ENCODE results near the gene PRPF38A. TPM values are rescaled to one million over a fixed set of nuclear protein-coding genes. Genes with fewer than 3 reads are reported as not detected.

The PRPF38A gene
- total RNA-seq, 1 donor from 2014 or later = 11.2 TPM

DNA sequence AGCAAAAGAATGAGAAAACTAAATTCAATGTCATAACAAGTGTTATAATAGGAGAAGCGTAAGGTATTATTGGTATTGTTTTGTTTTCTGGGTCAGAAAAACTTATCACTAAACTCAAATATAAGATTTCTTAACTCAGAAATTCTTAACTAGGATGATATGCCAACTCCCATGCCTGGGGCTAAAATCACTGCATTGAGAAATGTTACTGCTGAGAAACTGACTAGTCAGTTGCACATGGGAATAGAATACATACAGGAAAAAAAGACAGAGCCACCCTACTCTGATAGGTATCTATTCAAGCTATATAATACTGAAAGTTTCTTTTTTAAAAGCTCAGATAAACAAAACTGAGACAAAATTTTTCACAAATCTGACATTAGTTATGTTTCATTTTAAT is 56.3 kb downstream of the PRPF38A start:
- DNase-seq (ENCODE audit: low read depth) = no peak

DNA sequence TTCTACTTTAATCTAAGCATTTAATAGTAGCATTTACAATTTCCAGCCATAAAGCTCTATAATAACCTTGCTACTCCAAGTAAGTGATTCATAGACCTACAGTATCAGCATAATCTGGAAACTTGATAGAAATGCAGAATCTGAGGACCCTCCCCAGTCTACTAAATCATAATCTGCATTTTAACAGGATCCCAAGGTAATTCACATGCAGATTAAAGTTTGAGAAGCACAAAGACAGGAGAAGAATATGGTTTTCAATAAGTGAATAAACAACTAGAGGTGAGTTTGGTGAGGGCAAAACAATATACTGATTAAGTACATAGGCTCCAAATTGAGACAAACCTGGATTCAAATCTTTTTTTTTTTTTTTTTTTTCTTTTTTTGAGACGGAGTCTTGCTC is 57.4 kb downstream of the PRPF38A start:
- no peak for DNase-seq (ENCODE audit: low read depth)

DNA sequence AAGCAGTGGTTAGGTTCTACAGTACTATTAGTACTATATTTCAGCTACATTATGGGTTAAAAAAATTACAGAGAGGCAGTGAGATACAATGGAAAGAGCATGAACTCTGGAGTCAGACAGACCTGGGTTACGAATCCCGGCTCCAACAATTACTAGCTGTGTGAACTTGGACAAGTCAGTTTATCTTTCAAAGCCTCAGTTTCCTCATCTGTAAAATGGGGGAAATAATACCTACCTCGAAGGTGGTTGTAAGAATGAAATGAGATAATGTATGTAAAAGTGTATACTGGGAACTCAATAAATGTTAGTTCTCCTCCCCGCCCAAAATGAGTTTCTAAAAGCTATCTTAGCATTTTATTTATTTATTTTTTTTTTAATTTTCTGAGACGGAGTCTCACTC is 59.5 kb downstream of the PRPF38A start:
- DNase-seq (ENCODE audit: low read depth) = no peak

DNA sequence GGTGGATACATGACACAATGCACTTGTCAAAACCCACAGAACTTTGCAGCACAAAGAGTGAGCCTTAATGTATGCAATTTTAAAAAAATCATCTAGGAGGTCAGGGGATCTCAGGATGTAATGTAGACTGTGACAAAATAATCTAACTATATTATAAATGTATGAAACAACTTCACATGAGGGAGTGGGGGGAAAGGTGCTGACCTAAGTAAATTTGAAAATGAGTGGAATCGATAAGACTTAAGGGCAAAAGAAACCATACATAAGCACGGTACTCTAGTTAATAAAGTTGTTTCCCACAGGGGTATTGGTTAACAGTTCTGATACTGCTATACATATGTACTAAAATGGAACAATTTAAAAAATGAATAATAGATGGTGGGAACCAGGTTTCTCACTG is 64.7 kb downstream of the PRPF38A start:
- DNase-seq (ENCODE audit: low read depth) = no peak

Other genes with a start within 250 kb of the PRPF38A start
- 29.9 and 37.4 TPM in 2 replicates for gene CC2D1B, start 38.4 kb upstream of the PRPF38A start, total RNA-seq
- 0.11 and 0.42 TPM in 2 replicates for gene ORC1, start 179 bp upstream of the PRPF38A start, total RNA-seq
- 30.9 and 66.6 TPM in 2 replicates for gene TUT4, start 148.5 kb downstream of the PRPF38A start, total RNA-seq
- gene GPX7, start 197.8 kb downstream of the PRPF38A start, total RNA-seq = 33.8 and 103 TPM in 2 replicates
- not detected in 2 replicates for gene SHISAL2A, start 228.6 kb downstream of the PRPF38A start, total RNA-seq